NCI-H460 (cell line): ENCODE measurements around the gene TNK2. TPM values are rescaled to one million over a fixed set of nuclear protein-coding genes. Genes with fewer than 3 reads are reported as not detected.

Source experiments
- DNase-seq: peaks from one replicate; pipeline ENCODE4 v3.0.0-alpha.2; 2016; ENCODE audit warnings: low read depth; ENCODE audit errors: extremely low read depth
- total RNA-seq: library from RNA; depleted of rRNA; stranded (reverse); fragments of >200 nt; shearing (Covaris generic); gene quantifications from 2 replicates; pipeline ENCODE4 v1.2.3, GENCODE V29; 2014

The TNK2 gene
- total RNA-seq, 1 experiment from 2014 or later, result 7.8 TPM

DNA sequence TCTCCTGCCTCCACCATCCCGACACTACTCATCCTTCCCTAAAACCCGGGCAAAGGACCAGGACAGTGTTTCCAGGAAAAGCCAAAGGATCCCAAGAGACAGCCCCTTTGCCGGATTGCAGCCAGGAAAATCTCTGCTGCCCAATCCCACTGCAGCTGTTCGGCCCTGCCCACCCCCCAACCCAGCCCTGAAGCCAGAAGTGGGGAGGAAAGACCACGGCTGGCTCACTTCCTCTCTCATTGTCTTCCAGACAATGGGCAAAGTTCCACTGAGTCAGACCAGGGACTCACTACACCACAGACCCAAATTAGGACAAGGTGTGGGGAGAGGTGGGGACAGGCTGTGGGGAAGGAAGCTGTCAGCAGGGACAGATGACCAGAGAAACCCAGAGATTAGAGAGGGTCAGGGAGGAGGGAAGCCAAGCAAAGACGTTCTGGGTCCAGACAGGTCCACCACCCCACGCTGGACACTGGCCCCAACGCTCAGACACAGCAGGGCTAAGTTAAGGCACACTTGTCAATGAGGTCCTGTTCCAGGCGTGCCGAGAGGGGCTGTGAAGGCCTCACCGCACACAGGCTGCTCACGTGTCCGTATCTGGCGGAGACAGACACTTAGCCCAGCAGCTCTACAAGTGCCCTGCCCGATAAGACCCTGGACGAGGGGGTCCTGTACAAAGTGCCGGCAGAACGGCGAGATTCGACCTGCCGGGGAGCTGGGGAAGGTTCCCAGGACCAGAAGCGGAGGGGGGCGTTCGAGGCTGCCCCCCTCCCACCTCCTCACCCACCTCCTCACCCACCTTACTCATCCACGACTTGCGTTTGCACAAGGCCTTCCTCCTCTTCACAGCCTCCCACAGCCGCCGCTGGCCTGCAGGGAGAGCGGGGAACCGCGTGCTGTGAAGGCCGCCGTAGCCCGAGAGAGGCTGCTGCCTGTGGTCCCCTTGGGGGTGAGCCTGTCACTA is 21.9 kb downstream of the TNK2 start:
- DNase-seq, result no peak

DNA sequence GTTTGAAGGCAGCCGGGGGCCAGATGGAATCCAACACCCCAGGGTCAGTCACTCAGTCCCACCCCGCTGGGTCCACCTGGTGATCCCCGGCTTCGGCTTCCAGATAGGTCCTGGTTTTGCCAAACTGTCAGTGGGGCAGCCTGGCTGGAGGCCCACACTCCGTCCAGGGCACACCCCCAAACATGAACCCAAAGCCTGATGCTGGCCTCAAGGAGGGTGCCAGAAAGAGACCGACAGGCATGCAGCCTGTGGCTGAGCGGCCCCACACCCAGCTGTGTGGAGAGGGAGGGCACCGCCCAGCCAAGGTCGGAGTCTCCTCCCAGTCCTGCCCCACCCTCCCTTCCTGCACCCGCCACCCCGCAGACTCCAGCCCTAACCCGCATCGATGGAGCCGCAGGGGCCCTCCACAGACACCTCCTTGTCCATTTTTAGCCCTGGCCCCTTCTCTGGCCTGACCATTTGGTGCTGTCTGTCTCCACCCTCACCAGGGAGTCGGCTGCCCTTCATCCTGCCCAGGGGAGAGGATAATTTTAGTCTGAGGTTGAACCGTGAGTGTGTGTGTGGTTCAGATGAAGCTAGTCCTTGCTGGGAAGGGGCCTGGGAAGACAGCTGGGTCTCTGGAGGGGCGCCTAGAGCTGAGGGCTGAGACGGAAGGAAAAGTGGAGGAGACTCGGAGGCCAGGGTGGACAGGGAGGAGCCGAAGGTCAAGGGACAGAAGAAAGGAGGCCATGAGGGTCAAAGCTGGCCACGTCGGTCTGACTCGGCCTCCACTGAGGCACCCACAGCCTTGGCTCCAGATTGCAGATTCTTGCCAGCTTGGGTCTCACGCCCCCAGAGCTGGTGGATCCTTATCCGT is 23.1 kb downstream of the TNK2 start:
- DNase-seq, result no peak

GRCh38 chr3:195884691-195885035 is 23.7 kb downstream of the TNK2 start:
- DNase-seq, result no peak

DNA sequence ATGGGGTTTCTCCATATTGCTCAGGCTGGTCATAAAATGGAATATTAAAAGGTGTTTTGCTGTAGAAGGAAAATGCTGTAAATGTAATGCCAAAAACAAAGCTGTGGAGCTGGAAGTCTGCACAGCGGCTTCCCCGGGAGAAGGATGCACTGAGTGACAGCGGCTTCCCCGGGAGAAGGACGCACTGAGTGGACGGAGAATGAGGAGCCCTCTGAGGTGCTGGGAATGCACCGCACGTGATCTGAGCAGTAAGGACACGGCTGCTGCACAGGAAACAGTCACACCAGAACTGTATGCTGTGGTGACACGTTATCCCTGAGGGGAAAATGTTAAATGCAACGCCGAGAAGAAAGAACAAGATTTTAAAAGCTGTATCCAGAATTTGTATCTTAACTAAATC is 24.6 kb downstream of the TNK2 start:
- no peak for DNase-seq

DNA sequence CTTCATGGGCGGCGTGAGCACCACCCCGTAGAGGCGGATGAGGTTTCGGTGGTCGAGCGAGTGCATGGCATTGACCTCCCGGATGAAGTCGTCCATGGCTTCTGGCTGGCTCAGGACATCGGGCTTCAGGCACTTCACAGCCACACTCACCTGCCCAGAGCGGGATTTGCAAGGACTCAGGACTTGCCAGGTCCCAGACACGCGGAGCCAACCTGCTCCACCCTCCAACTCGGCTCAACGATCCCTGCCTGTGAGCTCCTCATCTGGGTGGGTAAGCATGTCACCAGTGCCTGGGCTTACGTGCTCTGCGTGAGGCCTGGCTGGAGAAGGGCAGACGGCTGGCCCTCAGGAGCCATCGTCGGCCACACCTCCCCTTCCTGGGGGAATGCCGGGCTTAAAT is 25.2 kb downstream of the TNK2 start:
- no peak for DNase-seq

DNA sequence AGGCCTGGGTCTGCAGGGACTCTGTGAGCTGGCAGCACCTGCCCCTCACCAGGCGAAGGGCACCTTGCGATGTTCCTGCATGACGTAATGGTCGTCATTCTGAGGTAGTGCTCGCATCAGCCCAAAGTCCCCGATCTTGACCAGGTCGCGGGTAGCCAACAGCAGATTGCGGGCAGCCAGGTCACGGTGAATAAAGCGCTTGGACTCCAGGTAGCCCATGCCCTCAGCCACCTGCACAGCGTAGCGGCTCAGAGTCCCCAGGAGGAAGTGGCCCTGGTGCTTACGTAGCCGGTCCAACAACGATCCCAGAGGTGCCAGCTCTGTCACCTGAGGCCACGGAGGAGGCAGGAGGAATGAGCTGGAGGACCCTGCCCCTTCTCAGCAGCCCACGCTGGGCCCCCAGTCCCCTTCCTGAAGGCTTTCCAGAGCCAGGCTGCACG is 26.3 kb downstream of the TNK2 start:
- DNase-seq, result no peak

- DNase-seq, result no peak
Observed at GRCh38 chr3:195881276-195881988, 26.9 kb downstream of the TNK2 start.

GRCh38 chr3:195880037-195880431 is 28.3 kb downstream of the TNK2 start:
- DNase-seq, result no peak

DNA sequence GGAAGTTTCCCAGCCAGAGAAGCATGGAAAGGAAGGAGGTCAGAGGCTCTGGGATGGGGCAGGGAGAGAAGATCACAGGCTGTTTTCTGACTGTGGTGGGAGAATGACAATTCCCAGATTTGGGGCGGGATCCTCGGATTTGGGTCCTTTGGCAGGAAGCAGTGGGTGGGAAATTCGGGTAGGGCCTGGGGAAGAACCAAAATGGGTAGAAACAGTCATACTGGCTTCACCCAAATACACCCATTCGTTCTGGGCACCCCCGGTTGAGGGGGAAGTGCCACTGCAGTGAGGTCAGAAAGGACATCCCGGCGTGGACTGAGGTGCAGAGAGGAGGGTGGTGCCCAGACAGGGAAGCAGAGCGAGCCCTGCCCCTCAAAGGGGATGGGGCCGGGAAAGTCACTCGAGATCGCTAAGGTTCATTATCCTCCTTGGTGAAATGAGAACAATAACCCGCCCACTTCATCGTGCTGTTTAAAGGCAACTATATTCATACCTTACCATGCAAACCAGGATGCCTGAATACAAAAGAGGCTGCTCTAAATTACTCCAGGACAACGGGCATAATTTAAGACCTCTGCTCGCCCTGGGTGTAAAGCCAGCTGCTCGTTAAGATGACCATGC is 28.8 kb downstream of the TNK2 start:
- DNase-seq, result no peak

- DNase-seq, result no peak
Observed at GRCh38 chr3:195878424-195879274, 29.7 kb downstream of the TNK2 start.

DNA sequence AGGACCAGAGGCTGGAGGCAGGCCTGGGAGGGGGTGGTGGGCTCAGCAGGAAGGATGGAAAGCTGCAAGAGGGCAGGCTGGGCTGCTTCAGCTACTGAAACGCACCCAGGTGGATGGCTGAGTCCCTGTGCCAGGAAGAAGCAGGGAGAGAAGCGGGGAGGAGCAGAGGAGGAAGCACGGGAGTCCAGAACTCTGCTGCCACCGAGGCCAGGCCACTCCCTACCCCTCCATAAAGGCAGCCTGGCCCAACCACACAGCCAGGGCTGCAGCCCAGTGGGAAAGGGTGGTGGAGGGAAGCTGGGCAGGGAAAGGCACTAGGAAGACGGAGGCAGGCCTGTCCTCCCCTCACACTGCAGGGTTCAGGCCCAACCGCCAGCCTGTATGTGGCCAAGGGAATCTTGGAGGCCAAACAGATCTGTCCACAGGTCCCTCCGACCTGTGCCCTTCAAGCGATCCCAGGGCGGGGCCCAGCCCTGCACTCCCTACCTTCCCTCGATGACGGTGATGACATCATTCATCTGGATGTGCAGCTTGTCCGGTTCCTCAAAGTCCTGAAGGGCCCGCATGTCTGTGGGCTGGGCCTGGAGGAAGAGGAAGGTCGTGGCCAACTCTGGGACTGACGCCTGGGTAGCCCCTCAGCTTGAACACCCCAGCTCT is 30.5 kb downstream of the TNK2 start:
- DNase-seq, result no peak

DNA sequence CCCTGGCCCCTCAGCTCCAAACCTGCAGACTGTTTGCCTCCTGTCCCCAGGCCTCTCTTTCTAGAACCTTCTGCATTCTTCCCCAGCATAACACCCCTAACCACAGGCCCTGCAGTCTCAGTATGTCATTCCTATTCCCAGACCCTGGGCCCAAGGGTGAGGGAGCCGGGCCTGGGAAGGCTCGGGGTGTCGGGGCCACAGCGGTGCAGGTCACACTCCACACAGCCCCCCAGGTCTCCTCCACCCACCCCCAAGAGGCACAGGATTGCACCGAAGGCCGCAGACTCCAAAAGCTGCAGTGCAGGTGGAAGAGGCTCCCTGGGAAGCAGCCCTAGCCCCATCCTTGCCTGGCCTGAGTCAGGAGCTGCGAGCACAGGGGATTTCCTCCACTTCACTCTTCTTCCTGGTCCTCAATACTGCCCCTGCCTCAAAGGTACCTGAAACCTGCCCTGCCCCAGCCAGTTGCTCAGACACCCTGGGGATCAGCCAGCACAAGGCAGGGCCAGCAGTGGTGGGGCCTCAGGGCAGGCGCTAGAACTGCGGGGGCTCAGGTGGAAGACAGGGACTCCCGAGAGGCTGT is 31.1 kb downstream of the TNK2 start:
- DNase-seq, result no peak

DNA sequence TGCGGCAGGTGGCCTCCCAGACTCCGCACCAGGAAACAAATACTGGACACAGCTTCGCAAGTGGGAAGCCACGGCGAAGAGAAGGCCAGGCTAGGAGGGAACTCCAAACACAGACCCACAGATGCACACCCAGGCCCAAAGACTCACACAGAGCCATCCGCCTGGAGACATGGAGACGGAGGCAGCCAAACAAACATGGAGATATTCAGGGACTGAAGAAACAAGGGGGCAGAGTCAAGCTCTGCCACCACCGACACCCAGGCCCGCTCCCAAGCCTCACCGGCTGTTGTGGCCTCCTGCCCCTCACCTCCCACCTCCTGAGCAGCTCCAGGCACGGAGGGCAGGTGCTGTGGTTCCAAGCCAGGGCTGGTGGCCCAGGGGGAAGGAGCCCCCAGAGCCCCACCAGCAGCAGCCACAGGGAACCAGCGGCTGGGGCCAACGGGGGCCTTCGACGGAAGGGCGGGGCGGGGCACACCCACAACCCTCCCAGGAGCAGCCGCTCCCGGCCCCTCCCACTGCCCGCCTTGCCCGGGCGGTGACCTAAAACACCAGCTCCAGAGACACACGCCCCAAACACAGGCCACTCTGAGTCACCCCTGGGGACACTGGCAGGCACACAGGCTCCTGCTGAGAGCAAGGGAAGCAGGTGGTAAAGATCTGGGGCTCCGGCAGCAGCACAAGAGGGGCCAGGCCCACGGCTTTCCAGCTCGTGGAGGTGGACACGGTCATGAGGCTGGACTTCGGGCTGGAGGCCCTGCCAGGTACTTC is 31.9 kb downstream of the TNK2 start:
- DNase-seq, result peak; percentile 46

- DNase-seq, result no peak
Observed at GRCh38 chr3:195875482-195876236, 32.7 kb downstream of the TNK2 start.

DNA sequence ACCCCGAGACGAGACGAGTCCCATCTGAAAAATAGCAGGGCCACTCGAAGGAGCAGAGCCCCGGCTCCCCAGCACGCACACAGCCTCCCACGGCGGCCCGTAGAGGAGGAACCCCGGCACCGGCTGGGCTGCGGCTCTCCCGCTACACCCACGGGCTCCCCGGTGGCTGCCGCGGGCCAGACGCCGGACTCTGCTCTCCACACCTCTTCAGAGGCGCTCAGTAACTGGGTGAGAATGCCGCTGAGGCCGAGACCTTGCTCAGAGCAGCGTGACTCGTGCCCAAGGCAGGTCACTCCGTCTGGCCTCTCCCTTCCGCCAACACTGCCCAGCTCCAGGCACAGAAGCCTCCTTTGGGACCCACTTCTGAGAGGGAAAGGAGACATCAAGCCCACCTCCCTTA is 34.4 kb downstream of the TNK2 start:
- DNase-seq, result no peak

GRCh38 chr3:195873281-195873887 is 35.0 kb downstream of the TNK2 start:
- no peak for DNase-seq

DNA sequence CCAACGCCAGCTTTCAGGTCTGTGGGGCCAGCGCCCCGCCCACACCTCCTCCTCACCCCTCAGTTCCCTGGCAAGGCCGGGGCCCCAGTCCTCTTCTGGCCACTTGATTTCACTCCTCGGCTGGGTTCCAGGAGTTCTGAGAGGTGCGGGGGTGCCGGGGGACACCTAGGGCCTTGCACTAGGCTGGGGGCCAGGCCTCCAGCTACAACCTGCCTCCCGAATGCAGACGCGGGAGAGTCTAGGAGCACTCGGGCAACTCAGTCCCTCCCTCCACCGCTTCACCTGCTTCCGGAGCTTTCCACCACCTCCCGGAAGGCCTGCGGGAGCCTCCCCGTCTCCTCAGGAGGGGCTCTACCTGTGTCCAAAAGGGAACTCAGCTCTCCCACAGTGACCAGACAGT is 35.6 kb downstream of the TNK2 start:
- DNase-seq, result no peak
